Measurements from ENCODE around the gene ZBTB3.

GRCh38 chr11:62757846-62758788, 4.2 kb upstream of the ZBTB3 start:
- TF ChIP-seq TAF1 (IDR thresholded peaks at IDR 0.05; ENCODE audit: low read depth, low read length) (no peak), POLR2A (IDR thresholded peaks at IDR 0.05; ENCODE audit: low read depth, low read length) (no peak)

All from GM12891 (cell line).